HG03378 (cell line): ENCODE results near the gene LRRC4C.

Experiments used
- ATAC-seq: cut with Tn5 transposase; IDR thresholded peaks from one replicate; pipeline ENCODE4 v1.9.1; 2021; ENCODE audit warnings: mild to moderate bottlenecking, moderate library complexity; ENCODE audit not compliant: unreplicated experiment

The LRRC4C gene

GRCh38 chr11:40134820-40135570 lies 1324.5 kb downstream of the LRRC4C start:
- no peak for ATAC-seq

- no peak for ATAC-seq
Measured at GRCh38 chr11:40133498-40133897, 1326.0 kb downstream of the LRRC4C start.

GRCh38 chr11:40132912-40133311 lies 1326.5 kb downstream of the LRRC4C start:
- ATAC-seq = no peak

- ATAC-seq = no peak
Measured at GRCh38 chr11:40130427-40130826, 1329.0 kb downstream of the LRRC4C start.

GRCh38 chr11:40129266-40129665 lies 1330.2 kb downstream of the LRRC4C start:
- no peak for ATAC-seq

GRCh38 chr11:40125054-40125453 lies 1334.4 kb downstream of the LRRC4C start:
- ATAC-seq = no peak

GRCh38 chr11:40119661-40120060 lies 1339.8 kb downstream of the LRRC4C start:
- ATAC-seq = no peak

GRCh38 chr11:40118780-40119179 lies 1340.7 kb downstream of the LRRC4C start:
- no peak for ATAC-seq

- ATAC-seq = no peak
Measured at GRCh38 chr11:40118026-40118425, 1341.4 kb downstream of the LRRC4C start.

- no peak for ATAC-seq
Measured at GRCh38 chr11:40104941-40105550, 1354.4 kb downstream of the LRRC4C start.

GRCh38 chr11:40100781-40101180 lies 1358.7 kb downstream of the LRRC4C start:
- ATAC-seq = no peak

GRCh38 chr11:40100162-40100553 lies 1359.3 kb downstream of the LRRC4C start:
- no peak for ATAC-seq

GRCh38 chr11:40099426-40100161 lies 1359.9 kb downstream of the LRRC4C start:
- ATAC-seq = no peak

- ATAC-seq = no peak
Measured at GRCh38 chr11:40095446-40095845, 1364.0 kb downstream of the LRRC4C start.

- no peak for ATAC-seq
Measured at GRCh38 chr11:40094954-40095353, 1364.5 kb downstream of the LRRC4C start.

- ATAC-seq = no peak
Measured at GRCh38 chr11:40080434-40080833, 1379.0 kb downstream of the LRRC4C start.
